GM18519 (cell line): Measurements from ENCODE around the gene LRRC25.

Source experiments
- ATAC-seq: cut with Tn5 transposase; IDR thresholded peaks from one replicate; pipeline ENCODE4 v1.9.1; 2021; ENCODE audit warnings: mild to moderate bottlenecking, moderate library complexity; ENCODE audit not compliant: unreplicated experiment, low FRiP score

LRRC25 gene

DNA sequence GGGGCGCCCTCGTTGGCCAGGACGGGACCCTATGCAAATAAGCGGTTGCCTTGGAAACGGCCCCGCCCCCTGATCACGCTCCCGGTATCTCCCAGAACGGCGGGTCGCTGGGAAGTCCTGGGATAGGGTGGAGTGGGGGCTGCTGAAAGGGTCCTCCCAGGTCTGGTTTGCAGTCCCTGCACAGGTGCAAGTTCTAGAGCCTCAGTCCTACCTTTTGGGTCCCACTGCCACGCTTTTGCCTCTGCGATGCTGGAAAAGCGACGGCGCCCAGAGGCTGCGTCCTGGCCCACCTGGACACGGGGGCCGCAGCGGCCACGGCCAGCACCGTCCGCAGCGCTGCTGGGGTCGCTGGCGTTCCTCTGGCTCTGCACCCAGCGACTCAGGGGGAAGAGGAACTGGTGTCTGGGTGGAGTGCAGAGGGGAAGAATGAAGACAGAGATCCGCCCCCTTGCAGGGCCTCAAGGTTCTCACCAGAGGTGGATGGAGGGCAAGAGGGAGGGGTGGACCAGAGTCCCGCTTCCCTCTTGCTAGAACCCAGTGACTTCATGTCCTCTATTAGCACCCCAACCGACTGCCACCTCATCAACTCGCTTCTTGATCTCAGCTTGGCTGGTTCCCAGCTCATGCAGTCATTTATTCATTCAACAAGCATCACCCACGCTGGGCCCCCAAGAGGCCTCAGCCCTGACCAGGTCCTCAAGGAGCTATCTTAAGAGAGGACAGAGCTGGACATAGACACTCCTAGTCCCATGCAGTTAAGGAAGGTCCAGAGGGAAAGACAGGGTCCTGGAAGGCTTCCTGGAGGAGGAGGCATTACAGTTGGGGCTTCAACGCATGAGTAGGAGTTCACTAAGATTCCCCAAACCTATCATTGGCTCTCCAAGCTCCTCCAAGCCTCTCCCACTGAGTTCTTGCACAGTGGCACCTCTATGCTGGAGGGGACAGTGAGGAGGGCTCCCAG, at the start of gene LRRC25:
Gene LRRC25 (minus strand): TSS at position 381 of the 961 bp plus-strand sequence. CDS start 659 bp downstream, outside the sequence.
- no peak for ATAC-seq

DNA sequence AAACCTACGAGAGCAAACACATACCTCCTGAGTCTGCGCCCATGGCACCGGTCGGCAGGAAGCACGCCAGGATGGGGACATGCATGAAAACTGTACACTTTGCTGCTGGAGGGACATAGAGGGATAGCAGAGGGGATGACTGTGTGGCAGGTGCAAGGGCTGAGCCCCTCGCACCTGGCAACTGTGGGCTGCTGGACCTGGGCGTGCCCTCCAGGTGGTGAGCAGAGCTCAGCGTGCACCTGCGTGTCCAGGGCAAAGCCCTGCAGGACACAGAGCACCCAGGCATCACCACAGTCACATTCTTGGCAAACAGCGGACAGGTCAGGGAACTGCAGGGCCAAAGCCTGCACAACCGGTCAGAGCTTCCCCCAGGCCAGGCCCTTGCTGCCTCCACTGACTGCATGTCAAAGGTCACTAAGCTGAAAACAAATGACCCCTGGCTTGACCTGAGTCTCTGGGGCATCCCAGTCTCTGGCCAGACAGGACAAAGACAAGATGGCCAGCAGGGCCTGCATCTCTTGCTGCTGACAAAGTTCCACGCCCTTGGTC, 49.5 kb upstream of the LRRC25 start:
- ATAC-seq: no peak

DNA sequence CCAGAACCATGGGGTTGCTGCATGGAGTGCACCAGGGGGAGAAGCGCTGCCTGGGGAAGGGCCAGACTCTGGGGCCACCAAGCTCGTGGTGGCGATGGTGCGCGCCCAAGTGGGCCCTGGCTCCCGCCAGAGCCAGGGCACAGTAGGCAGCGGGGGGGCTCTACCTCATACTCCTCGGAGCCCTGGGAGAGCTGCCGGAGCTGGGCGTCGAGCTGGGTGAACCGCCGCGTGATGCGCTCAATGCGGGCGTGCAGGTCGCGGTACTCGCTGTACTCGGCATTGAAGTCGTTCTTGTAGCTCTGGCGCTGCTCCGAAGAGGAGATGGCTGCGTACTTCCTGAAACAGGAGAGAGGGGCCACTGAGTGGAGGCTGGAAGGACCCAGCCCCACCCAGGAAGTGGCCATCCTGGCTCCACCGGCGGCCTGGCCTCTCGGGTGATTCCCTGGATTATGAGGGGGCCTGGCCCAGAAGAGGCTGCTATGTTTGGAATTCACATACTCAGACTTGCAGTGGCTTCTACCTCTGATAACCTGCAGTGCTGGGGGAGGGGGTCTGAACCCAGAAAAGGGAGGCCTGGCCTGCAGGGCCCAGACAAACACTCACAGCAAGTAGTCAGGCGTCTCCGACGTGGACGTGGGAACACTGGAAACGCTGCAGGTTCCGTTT, 48.9 kb upstream of the LRRC25 start:
- ATAC-seq: no peak

DNA sequence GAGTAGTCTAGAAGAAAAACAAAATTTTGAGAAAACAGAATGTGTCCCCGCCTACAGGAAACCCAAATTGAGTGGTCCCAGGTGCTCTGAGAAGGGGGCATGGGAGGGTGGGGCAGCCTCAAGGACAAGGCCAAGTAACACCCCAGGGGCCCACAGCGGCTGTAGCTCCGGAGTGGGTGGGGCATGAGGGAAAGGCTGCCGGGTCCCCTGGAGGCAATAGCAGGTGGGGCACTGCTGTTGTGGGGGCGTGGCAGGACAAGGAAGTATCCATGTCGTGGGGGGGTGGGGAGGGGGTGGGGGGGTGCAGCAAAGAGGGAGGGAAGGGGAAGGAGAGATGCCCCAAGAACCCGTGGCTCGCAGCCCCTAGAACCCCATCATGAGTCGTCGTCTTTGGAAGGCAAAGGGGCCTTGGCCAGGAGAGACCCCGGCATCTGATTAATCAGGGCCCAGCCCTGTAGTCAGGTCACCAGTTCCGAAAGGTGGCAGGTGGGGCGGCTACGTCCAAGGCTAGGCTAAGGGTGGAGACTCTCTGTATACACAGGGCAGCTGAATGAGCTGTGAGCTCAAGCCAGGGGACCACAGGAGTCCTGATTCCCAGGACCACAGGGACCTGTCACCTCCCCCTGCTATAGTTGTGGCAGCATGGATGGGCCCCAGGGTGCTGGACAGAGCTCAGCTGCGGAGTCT, 48.0 kb upstream of the LRRC25 start:
- no peak for ATAC-seq

DNA sequence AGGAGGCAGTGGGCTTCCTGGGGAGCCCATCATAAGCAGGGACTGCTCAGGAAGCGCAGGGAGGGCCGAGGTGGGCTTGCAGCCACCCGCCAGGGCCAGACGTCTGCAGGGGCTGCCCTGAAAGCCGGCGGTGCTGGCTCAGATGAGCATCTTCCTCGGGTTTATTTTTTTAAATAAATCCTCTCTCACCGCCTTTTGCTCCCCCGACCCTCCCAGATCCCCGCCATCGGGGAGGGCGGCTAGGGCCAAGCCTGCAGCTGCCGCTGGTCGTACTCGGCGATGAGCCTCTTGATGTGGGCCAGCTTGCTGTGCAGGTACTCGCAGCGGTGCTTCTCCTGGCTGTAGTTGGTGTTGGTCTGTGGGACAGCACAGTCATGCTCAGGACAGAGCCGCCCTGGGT, 47.1 kb upstream of the LRRC25 start:
- ATAC-seq: no peak

DNA sequence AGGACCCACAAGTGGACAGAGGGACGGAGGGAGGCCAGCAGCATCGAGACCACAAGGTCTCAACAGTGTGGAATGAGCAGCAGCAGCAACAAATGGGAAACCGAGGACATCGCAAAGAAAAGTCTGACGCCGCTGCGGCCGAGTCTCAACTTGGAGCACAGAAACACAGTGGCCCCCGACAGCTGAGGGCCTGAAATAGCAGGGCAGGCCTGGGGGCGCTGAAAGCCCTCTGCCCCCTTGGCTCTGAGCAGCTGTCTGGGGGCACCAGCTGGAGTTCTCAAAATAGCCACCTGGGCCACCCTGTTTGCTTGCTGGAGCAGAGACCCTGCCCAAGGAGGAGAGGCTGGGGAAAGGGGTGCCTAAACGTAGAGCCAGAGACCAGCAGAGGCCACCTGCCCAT, 46.4 kb upstream of the LRRC25 start:
- ATAC-seq: no peak

DNA sequence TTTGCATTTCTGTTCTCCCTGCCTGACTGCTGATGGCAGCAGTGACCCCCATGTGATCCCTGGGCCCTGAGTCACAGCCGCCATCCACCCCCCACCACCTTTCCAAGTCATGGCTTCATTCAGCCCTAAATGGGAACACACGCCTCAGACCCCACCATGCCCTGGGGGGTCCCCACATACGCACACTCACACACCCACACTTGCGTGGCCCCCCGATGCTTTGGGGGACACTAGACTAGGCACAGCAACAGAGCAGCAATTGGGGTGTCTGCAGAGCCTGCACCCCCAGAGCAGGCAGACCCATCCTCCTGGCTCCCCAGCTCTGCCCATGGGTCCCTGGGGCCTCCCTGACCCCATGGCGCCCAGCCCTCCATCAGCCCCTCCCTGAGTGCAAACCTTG, 46.0 kb upstream of the LRRC25 start:
- no peak for ATAC-seq

DNA sequence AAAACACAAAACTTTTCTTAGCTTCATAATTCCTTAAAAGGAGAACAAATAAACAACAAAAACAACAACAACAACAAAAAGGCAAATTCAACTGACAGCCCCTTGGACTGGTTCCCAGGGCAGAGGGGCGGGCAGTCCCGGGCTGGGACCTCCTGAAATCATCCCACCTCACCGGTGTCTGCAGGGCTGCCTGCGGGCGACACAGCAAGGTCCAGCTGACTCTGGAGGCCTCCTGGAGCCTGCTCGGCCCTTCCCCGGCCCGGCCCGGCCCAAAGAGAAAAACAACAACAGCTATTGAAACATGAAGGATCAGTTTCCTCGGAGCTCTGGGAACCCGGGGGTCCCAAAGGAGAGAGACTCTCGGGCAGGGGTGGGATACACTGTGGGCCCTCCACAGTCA, 45.5 kb upstream of the LRRC25 start:
- no peak for ATAC-seq

DNA sequence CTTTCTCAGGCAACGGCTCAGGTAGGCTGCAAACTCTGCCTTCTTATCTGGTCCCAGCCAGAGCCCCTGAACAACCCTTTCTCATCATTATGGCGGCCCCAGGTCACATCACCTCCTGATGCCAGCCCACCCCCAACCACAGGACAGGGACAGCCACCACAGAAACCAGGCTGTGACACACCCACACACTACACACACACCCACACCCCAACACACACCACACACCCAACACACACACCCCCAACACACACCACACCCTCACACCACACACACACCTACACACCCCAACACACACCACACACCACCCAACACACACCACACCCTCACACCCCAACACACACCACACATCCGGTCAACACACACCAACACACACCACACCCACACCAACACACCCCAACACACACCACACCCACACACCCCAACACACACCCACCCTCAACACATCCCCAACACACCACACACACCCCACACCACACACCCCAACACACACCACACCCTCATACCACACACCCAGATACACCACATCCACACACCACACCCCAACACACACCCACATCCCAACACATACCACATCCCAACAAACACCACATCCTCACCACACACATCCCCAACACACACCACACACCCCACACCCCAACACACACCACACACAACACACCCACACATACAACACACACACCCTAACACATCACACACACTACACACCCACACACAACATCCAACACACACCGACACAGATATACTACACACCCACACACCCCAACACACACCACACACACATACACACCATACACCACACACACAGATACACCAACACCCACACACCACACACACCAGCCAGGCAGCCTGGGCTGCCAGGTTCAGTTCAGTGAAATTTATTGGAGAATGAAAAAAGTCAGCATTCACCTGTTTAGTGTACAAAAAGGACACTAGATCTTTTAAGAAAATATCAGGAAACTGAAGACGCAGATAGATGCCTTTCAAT, 44.7 kb upstream of the LRRC25 start:
- ATAC-seq: no peak

DNA sequence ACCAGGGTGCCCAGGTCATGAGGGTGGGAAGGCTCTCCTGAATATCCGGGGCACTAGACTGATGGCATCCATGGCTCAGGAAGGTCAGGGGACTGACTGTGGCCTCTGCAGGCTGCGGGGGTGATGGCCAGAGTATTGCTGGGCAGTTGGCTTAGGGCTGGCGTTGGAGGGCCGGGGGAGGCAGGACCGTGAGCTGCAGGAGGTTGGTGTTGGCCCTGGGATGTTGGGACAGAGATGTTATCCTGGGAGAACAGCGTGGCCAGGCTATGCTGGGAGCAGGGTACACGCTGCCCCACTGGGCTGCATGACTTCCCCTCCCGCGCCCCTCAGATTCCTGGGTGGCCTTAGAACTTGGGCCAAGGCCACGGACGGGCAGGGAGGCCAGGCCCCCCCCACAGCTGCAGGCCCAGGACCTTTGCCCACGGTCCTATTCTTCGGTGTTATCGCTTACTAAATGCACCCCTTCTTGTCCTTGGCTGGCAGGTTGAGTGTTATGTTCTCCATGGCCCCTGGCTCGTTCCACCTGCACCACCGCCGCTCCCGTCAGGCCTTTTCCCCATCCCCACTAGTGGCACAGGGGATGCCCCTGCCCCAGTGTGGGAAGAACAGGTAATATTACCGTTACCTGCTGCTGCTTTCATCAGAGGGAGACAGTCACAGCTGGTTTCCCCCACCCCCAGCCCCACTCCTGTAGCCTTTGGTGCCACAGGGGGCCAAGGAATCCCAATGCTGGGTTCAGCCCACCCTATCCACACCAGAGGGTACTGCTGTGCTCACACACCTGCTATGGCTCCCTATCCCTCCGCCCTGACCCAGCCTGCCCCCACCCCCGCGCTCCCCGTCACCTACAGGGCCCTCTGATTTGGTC, 43.7 kb upstream of the LRRC25 start:
- no peak for ATAC-seq

DNA sequence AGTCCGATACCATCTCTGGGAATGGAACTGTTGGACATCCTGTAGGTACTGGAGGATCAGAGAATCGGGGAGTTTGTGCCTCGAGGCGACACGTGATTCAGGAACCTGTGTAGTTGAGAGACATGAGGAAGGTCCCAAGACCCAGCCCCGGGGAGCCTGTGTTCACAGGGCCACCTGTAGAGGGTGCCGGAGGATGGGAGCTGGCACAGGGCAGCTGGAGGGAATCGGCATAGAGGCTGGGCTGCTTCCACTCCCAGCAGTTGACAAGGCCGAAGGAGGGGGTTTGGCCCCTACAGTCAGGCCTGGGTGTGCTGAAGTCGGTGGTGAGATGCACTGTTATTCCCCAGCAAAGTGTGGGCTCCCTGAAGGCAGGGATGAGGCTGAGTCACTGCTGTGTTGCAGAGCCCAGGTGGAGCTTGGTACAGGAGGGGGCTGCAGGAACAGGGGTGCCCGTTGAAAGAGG, 43.0 kb upstream of the LRRC25 start:
- no peak for ATAC-seq

DNA sequence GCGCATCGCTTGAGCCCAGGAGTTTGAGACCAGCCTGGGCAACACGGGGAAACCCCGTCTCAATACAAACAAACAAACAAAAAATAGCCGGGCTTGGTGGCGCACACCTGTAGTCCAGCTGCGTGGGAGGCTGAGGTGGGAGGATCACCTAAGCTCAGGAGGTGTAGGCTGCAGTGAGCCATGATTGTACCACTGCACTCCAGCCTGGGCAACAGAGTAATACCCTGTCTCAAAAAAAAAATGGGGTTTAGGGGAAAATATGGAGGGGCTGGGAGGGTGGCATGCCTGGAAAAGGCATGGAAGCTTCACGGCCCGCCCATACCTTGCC, 42.5 kb upstream of the LRRC25 start:
- no peak for ATAC-seq

DNA sequence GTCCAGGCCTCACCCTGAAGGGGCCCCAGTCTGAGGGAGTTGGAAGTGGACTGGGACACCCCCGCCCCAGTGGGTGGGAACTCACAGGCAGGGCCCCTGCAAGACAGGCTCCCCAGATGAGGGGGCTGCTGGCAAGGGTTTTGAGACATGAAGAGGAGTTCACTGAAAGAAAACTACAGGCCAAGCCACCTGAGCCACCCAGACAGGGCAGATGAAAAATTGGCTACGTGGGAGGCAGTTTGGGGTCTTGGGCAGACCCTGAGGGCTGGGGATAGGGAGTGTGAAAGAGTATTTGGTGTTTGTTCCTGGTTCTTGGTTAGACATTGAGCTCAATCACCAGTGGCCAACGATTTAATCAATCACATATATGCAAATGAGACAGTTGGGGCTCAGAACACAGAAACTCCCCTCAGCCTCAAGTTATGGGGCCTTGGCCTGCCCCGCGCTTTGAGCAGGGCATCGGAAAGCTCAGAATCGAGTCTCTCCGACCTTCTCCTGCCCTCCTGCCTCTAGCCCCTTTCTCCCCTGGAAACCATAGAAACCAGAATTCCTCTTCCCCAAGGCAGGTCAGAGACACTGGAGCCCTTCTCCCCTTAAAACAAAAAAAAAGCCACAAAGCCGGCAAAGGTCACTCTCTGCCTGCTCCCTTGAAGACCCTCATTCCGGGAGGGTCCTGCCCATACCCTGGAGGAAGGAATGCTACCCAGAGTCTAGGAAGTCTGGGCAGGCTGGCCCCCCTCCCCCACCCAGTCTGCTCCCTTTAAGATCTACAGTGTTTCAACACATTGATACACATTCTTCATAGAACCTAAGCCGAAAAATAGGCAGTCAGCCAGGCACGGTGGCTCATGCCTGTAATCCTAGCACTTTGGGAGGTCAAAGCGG, 41.8 kb upstream of the LRRC25 start:
- no peak for ATAC-seq

DNA sequence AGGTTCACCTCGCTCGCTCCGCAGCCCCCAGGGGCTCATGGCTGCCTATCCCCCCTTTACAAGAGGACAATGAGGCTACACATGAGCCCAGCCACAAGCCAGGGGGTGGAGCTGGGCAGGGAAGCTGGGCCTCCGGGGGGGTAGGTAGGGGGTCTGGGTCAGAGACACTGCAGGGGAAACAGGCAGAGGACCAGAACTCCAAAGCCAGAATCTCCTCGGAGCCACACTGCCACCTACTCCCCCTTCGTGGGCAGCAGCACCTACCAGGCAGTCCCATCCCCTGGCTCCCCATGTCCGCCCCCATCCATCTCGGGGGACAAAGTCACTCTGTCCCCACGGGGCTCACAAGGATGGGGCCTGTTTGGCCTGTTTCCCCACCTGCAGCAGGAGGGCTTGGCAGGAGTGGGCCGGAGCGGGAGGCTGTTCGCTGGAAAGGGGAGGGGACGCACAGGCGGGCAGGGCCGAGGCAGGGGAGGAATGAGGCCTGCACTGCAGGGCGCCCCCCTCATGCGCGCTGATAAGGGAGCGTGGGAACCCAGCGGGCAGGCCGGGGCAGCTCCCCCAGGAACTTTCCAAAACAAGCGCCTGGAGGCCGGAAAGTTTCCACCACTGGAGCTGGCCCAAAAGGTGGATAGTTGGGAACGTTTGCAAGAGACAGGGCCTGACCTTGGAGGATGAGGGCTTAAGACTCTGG, 41.1 kb upstream of the LRRC25 start:
- ATAC-seq: no peak

DNA sequence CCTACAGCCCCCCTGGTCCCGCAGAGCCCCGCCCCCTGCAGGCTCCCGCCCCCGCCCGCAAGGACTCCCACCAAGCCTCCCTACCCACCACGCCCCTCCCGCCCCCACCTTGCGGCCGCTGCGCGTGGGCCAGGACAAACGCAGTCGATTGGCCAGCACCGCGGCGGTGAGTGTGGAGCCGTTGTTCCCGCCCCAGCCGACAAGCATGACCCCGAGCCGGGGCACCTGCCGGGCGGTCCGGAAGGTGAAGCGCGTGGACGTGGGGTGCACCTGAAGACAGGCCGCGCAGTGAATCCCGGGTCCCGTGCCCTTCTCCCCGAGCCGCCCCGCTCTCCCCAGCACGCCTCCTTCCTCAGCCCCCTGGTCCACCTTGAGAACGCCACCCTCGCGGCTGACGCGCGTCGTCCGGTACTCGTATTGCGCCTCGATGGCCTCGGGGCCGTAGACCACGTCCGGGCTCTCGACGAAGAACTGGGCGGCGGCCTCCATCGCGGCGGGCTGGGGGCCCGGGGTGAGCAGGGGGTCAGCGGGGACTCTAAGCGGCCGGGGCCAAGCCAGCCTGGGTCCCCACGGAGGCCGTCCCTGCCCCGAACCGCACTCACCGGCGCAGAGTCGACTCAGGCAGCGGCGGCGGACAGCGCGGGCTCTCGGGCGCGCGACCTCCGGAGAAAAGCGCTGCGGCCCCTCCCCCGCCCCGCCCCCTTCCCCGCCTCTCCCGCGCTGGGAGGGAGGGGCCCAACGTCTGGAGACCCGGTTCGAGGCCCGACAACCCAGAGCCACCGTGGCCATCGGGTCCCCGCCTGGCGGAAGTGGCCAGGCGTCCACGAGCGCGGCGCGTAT, 40.3 kb upstream of the LRRC25 start, which contains the start of gene ISYNA1:
Gene ISYNA1 (minus strand): TSS at position 643 of the 840 bp plus-strand sequence. CDS start 154 bp downstream, at position 489.
- no peak for ATAC-seq
